Naive B cell (primary cell): ENCODE results near the gene SURF6. TPM values are rescaled to one million over a fixed set of nuclear protein-coding genes. Genes with fewer than 3 reads are reported as not detected.
"Not testable (repeated sequence)": the region's sequence is repeated elsewhere in the genome, so short reads cannot be mapped to it uniquely, and the experiment has no call there.

Experiments used
- ATAC-seq, 2 donors: fragments of 150-1000 bp; cut with Tn5 transposase; 2 replicates each; pipeline ENCODE4 v1.10.0; 2021; ENCODE audit warnings: low read depth in 2 of 2, mild to moderate bottlenecking in 2 of 2, moderate library complexity in 2 of 2
- DNase-seq: peaks from one replicate; pipeline ENCODE4 v3.0.0; 2022
- H3K27ac Mint-ChIP-seq, 6 donors: one replicate each; pipeline ENCODE4 v1.8.0; 2020 to 2022; ENCODE audit warnings: mild to moderate bottlenecking in 6 of 6, mixed read lengths in 6 of 6, moderate library complexity in 5 of 6, inconsistent platforms in 2 of 6
- H3K27me3 Mint-ChIP-seq, 3 donors: one replicate each; pipeline ENCODE4 v1.8.0; 2021 to 2022; ENCODE audit warnings: mixed read lengths in 3 of 3, mild to moderate bottlenecking in 1 of 3
- H3K36me3 Mint-ChIP-seq, 2 donors: one replicate each; pipeline ENCODE4 v1.8.0; 2020 to 2022; ENCODE audit warnings: mixed read lengths in 2 of 2, inconsistent platforms in 1 of 2, mild to moderate bottlenecking in 1 of 2
- H3K4me1 Mint-ChIP-seq, 3 donors: one replicate each; pipeline ENCODE4 v1.8.0; 2020 to 2022; ENCODE audit warnings: mixed read lengths in 3 of 3, inconsistent platforms in 1 of 3, mild to moderate bottlenecking in 1 of 3, moderate library complexity in 1 of 3
- H3K4me3 Mint-ChIP-seq, 8 donors: one replicate each; pipeline ENCODE4 v1.8.0; 2020 to 2022; ENCODE audit warnings: mild to moderate bottlenecking in 8 of 8, mixed read lengths in 8 of 8, moderate library complexity in 8 of 8, inconsistent platforms in 2 of 8
- H3K9me3 Mint-ChIP-seq, 7 donors: one replicate each; pipeline ENCODE4 v1.8.0; 2020 to 2022; ENCODE audit warnings: mixed read lengths in 7 of 7, mild to moderate bottlenecking in 5 of 7, inconsistent platforms in 2 of 7, moderate library complexity in 1 of 7
- polyA plus RNA-seq, 6 donors: library from polyadenylated mRNA; unstranded; fragments of 300-500 nt; fragmentation: Illumina TruSeq; gene quantifications; one replicate each; pipeline ENCODE4 v1.2.3, GENCODE V29; 2021; ENCODE audit warnings: low read depth in 6 of 6

The SURF6 gene
- polyA plus RNA-seq, 6 donors from 2014 or later, result 0.09 to 13.0 (median 6.8) TPM

DNA sequence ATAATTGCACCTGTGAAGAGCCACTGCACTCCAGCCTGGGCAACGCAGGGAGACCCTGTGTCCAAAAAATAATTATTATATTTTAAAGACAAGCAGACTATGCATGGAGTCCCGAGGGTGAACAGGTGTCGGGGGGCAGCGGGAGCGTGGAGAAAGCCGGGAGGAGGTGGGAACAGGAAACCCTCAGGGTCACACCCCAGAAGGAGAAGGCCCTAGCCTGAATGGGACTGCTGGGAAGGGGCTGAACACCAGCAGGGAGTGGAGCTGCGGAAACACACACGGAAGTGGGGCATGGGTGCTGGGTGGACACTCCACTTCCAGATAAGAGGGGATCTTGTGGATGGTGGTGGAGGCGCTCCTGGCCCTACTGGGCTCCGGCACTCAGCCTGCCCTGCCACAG is 12.8 kb downstream of the SURF6 start:
- Mint-ChIP-seq H3K9me3 (no peaks in the 10 kb centered on the region), H3K27ac (no peak overlapping the region), H3K36me3 (no peaks in the 10 kb centered on the region), H3K27me3 (peaks cover 0 to 4% (median 0%) of the 10 kb centered on the region in 3 donors), H3K4me1 (peaks cover 0 to 8% (median 3%) of the 10 kb centered on the region in 3 donors), H3K4me3 (no peak overlapping the region)
- no peak for ATAC-seq
- no peak for DNase-seq

DNA sequence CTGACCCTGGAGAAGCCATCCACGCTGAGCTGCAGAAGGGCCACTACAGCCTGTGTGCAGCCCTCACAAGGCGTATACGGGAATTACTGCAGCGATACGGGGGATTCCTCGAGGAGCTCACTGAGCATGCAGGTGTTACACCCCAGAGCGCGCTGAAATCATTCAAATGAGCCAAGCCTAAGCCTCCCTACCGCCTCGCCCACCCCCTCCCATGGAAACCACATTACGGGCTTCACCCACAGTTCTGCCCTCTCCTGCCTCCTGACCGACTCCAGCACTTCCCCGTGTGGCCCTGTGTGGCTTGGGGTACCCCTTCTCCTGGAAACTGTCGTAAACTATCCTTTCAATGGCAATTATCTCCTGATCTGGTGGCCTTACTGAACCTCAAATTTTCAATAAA is 13.3 kb downstream of the SURF6 start:
- ATAC-seq (no peak), DNase-seq (no peak)
- H3K4me1 Mint-ChIP-seq, result peaks cover 0 to 3% (median 3%) of the 10 kb centered on the region in 3 donors
- no peak overlapping the region for H3K27ac Mint-ChIP-seq
- H3K36me3 Mint-ChIP-seq, result no peaks in the 10 kb centered on the region
- H3K4me3 Mint-ChIP-seq, result no peak overlapping the region
- H3K27me3 Mint-ChIP-seq, result peaks cover 0 to 8% (median 0%) of the 10 kb centered on the region in 3 donors
- no peaks in the 10 kb centered on the region for H3K9me3 Mint-ChIP-seq

DNA sequence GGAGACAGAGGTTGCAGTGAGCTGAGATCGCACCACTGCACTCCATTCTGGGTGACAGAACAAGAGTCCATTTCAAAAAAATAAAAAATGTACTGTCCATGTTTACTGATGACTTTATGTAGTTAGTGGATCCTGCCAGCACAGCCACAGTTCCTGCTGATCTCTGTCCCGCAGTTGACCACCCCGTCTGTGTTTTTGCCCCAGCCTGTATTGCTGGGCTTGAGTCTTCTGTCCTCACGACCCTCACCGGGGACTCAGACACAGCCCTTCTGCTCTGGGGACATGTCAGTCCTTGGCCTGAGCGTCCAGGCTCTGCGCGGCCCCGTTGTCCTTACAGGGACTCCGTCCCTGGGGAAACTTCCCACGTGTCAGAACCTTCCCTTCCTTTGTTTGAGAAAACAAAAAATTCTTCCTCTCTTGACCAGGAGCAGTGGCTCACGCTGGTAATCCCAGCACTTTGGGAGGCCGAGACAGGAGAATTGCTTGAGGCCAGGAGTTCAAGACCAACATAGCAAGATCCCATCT is 14.5 kb downstream of the SURF6 start:
- H3K4me1 Mint-ChIP-seq, result peaks cover 0 to 3% (median 0%) of the 10 kb centered on the region in 3 donors
- ATAC-seq (no peak), DNase-seq (no peak)
- H3K9me3 Mint-ChIP-seq, result no peaks in the 10 kb centered on the region
- no peaks in the 10 kb centered on the region for H3K36me3 Mint-ChIP-seq
- H3K27ac Mint-ChIP-seq, result peak overlapping the region in 1 of 6 donors; percentile 63
- peaks cover 0 to 19% (median 8%) of the 10 kb centered on the region in 3 donors for H3K27me3 Mint-ChIP-seq
- H3K4me3 Mint-ChIP-seq, result no peak overlapping the region

DNA sequence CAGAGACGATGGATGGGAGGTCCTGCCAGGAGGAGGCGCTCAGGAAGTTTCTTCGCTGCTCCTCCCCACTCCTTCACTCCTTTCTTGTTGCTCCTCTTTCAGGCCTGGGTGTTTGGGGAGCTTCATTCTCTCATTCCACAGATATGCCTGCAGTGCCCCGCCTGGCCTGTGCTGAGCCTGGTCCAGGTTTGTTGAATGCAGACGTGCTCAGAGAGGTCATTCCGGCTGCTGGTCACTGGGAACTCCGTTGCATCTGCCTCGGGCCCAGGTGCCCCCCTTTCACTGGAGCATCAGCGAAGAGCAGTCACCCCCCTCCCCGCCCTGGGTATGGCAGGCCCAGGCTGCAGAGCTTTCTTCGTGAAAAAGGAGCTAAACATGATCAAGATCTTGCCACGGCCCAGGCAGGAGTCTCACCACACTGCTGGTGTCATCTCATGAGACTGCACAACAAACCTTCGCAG is 15.5 kb downstream of the SURF6 start:
- DNase-seq (no peak), ATAC-seq (no peak)
- Mint-ChIP-seq H3K36me3 (no peaks in the 10 kb centered on the region), H3K4me1 (peaks cover 0 to 3% (median 0%) of the 10 kb centered on the region in 3 donors), H3K4me3 (no peak overlapping the region), H3K9me3 (peaks cover 0 to 2% (median 0%) of the 10 kb centered on the region in 7 donors), H3K27me3 (peaks cover 4 to 22% (median 11%) of the 10 kb centered on the region in 3 donors), H3K27ac (no peak overlapping the region)

DNA sequence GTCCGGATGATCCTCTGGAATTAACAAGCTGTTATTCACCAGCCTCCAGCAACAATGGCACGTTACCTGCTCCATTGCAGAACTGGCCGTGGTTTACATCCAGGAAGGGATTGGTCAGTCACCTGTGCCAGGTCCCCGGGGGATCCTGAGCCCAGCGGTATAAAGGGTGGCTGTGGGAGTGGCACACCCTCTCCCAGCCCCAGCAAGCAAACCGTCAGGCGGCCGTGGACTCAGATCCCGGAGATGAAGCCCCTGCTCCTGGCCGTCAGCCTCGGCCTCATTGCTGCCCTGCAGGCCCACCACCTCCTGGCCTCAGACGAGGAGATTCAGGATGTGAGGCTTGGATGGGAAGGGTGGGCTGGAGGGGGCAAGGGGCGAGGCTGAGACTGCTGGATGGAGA is 18.4 kb downstream of the SURF6 start:
- H3K9me3 Mint-ChIP-seq, H3K4me1 Mint-ChIP-seq, H3K4me3 Mint-ChIP-seq, ATAC-seq, H3K27ac Mint-ChIP-seq, H3K36me3 Mint-ChIP-seq, DNase-seq: not testable (repeated sequence)
- H3K27me3 Mint-ChIP-seq, result peaks cover 4 to 22% (median 11%) of the 10 kb centered on the region in 3 donors

DNA sequence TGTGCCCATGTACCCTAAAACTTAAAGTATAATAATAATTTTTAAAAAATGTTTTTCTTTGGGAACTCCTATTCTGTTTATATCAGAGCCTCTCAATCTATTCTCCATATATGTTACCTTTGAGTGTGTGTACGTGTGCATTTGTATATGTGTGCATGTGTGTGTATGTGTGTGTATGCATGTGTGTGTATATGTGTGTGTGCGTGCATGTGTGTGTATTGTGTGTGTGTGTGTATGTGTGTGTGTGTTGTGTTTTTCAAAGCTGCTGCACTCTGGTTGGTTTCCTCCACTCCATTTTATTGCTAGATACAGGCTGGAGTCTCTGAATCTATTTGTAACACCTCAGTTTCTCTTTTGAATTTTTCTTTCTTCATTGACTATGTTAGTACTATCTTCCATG is 20.0 kb downstream of the SURF6 start:
- peaks cover 0 to 2% (median 0%) of the 10 kb centered on the region in 7 donors for H3K9me3 Mint-ChIP-seq
- H3K4me3 Mint-ChIP-seq, result no peak overlapping the region
- H3K36me3 Mint-ChIP-seq, result no peaks in the 10 kb centered on the region

DNA sequence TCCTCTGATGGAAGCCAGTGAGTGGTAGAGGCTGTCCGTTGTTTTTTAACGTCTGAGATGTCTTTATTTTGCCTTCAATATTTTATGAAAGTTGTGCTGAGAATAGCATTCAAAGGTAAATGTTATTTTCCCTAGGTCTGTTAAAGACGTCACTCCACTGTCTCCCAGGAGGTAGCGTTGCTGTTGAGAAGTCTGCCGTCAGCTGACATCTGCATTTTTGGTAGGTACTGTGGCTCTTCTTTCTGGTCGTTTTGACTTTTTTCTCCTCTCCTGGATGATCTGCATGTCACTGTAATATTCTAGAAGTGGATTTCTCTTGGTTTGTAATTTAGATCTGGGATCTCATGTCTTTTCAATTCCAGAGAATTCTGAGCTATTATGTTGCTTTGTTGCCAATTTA is 26.4 kb downstream of the SURF6 start:
- H3K27ac Mint-ChIP-seq, result no peak overlapping the region
- peaks cover 24 to 35% (median 25%) of the 10 kb centered on the region in 3 donors for H3K27me3 Mint-ChIP-seq
- peaks cover 0 to 5% (median 0%) of the 10 kb centered on the region in 7 donors for H3K9me3 Mint-ChIP-seq
- H3K4me1 Mint-ChIP-seq, result no peaks in the 10 kb centered on the region
- peaks cover 0 to 5% of the 10 kb centered on the region in 2 donors for H3K36me3 Mint-ChIP-seq
- DNase-seq (no peak), ATAC-seq (no peak)
- H3K4me3 Mint-ChIP-seq, result no peak overlapping the region

More for the DNA sequence above, 20.0 kb downstream of the SURF6 start:
- no peak for ATAC-seq
- H3K27ac Mint-ChIP-seq, result peak overlapping the region in 1 of 6 donors; percentile 24
- H3K4me1 Mint-ChIP-seq, result no peaks in the 10 kb centered on the region
- H3K27me3 Mint-ChIP-seq, result peaks cover 4 to 18% (median 11%) of the 10 kb centered on the region in 3 donors
- DNase-seq, result no peak

DNA sequence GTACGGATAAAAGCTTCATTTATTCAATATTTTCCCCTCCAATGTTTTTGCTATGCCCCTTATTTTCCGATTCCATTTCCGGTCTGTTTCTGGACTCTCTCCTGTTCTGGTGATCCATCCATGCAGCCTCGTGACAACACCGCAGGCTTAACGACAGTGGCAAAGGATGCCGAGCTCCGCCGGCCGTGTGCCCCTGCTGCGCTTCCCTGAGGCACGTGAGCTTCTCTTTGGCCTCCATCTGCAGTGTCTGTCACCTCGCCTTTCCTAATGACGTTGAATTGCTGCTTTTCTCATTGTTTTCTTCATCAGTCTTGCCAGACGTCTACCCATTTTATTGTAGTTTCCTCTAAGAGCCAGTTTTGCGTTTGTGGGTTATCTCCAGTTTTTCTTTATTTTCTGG is 28.7 kb downstream of the SURF6 start:
- H3K9me3 Mint-ChIP-seq, result peaks cover 0 to 5% (median 0%) of the 10 kb centered on the region in 7 donors
- H3K4me3 Mint-ChIP-seq, result no peak overlapping the region
- H3K4me1 Mint-ChIP-seq, result no peaks in the 10 kb centered on the region
- peak overlapping the region in 2 of 6 donors; percentile 6 to 22 for H3K27ac Mint-ChIP-seq
- peaks cover 24 to 35% (median 25%) of the 10 kb centered on the region in 3 donors for H3K27me3 Mint-ChIP-seq
- DNase-seq (no peak), ATAC-seq (no peak)
- H3K36me3 Mint-ChIP-seq, result peaks cover 0 to 5% of the 10 kb centered on the region in 2 donors

DNA sequence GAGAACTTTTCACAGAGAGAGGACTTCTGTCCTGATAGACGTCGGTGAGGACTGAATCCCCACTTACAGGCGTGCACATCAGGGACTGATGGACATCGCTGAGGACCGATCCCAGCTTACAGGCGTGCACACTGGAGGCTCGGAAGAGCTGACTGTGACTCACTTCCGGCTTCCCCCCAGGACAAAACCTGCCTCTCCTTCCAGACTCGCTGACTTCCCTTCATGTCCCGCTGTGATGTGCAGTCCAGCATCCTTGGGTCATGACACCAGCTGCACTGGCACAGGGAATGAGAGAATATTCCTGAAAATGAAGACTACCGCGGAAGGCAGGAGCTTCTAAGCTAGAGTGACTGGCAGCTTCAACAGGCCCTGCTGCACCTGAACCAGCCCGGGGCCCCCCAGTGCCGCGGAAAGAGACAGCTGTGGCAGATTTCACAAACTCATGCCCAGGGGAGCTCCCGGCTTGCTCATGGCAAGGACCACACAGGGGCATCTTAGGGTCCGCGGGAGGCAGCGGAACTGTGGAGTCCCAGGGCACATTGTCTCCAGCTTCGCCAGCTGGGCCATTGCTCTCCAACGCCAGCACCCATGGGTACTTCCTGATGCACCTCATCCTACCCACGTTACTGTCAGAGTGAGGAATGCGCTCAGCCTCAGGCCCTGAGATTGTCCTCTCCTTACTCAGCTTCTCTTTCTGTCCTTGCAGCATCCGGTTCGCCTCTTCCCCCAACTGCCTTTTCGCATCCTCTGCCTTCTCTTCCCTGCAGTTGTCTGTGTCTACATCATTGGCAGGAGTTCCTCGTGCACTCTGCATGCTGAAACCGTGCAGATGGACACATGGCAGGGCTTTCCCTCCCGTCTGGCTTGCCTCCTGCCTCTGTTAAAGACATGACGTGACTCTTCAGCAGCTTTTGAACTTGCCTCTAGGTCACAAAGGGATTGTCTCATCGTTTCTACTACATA is 29.5 kb downstream of the SURF6 start:
- no peak for DNase-seq
- peak overlapping the region in 1 of 8 donors; percentile 17 for H3K4me3 Mint-ChIP-seq
- peaks cover 25 to 35% (median 30%) of the 10 kb centered on the region in 3 donors for H3K27me3 Mint-ChIP-seq
- H3K9me3 Mint-ChIP-seq, result peaks cover 0 to 5% (median 0%) of the 10 kb centered on the region in 7 donors
- ATAC-seq, result no peak
- H3K4me1 Mint-ChIP-seq, result no peaks in the 10 kb centered on the region
- H3K27ac Mint-ChIP-seq, result no peak overlapping the region
- peaks cover 0 to 5% of the 10 kb centered on the region in 2 donors for H3K36me3 Mint-ChIP-seq

DNA sequence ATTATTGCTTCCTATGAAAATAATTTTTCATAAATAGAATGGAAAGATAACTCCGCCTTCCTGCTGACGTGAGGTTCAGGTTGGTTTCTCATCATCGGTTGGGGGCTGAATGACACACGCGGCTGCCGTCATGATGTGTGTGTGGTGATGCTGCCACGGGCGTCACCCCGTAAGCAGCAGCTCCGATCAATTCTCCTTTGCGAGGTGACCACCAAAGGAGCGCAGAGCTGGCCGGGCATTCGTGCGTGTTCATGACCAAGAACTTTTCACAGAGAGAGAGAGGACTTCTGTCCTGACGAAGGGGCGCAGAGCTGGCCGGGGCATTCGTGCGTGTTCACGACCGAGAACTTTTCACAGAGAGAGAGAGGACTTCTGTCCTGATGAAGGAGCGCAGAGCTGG is 30.3 kb downstream of the SURF6 start:
- no peaks in the 10 kb centered on the region for H3K4me1 Mint-ChIP-seq
- no peak for ATAC-seq
- H3K27ac Mint-ChIP-seq, result no peak overlapping the region
- peaks cover 0 to 5% of the 10 kb centered on the region in 2 donors for H3K36me3 Mint-ChIP-seq
- DNase-seq, result no peak
- peaks cover 0 to 5% (median 0%) of the 10 kb centered on the region in 7 donors for H3K9me3 Mint-ChIP-seq
- peaks cover 25 to 35% (median 30%) of the 10 kb centered on the region in 3 donors for H3K27me3 Mint-ChIP-seq
- peak overlapping the region in 1 of 8 donors; percentile 63 for H3K4me3 Mint-ChIP-seq

DNA sequence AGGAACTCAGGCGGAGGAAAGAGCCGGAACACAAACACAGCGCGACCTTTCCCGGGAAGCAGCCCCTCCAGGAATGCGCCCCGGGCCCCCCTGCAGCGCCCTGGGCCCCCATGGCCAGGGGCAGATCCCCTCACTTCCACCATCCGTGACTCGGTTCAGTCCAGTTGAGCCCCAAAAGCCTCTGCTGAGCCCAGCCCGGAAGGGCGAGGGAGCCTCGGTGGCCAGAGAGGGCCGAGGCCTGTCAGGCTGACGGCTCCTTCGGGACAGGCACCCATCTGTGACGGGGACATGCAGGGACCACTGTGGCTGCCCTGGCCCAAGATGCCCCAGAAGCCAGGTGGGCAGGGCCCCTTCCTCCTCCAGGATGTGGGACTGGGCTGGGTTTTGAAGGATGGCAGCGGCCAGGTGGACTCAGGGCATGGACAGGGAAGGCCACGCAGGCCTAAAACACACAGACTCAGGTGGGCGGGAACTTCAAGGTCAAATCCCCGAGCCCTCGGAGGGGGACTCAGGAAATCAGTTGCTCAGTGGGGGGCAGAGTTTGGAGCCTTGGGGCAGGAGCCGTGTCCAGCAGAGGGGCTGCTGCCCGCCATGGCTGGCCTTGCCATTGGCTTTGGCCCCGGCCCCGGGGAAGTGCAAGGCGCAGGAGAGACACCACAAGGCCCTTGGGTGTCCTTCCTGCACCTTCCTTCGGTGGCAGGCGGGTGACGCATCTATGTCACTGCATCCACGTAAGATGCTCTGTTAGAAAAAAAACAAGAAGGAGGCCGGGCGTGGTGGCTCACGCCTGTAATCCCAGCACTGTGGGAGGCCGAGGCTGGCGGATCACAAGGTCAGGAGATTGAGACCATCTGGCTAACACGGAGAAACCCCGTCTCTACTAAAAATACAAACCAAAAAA is 31.3 kb downstream of the SURF6 start:
- peaks cover 0 to 5% (median 0%) of the 10 kb centered on the region in 7 donors for H3K9me3 Mint-ChIP-seq
- DNase-seq, result no peak
- peaks cover 0 to 5% of the 10 kb centered on the region in 2 donors for H3K36me3 Mint-ChIP-seq
- H3K27ac Mint-ChIP-seq, result peak overlapping the region in 1 of 6 donors; percentile 85
- no peak overlapping the region for H3K4me3 Mint-ChIP-seq
- no peak for ATAC-seq
- H3K27me3 Mint-ChIP-seq, result peaks cover 22 to 32% (median 26%) of the 10 kb centered on the region in 3 donors
- no peaks in the 10 kb centered on the region for H3K4me1 Mint-ChIP-seq

DNA sequence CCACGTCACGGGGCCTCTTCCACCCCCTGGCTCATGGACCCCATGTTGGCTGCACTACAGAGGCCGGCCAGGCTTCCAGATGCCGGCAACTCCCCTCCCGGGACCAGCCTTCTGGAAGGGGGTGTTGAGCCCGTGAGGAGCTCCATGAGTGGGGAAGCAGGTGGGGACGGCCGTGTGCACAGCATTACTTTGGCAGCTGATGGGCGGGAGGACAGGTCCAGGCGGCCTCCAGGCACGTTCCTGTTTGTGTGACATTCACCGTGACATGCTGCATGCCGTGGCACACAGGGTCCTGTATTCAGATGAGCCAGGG is 31.9 kb downstream of the SURF6 start:
- Mint-ChIP-seq H3K9me3 (peaks cover 0 to 2% (median 0%) of the 10 kb centered on the region in 7 donors), H3K27ac (no peak overlapping the region), H3K36me3 (peaks cover 0 to under 1% of the 10 kb centered on the region in 2 donors), H3K27me3 (peaks cover 16 to 26% (median 25%) of the 10 kb centered on the region in 3 donors), H3K4me1 (no peaks in the 10 kb centered on the region), H3K4me3 (no peak overlapping the region)
- DNase-seq (no peak), ATAC-seq (no peak)
